HepG2 (cell line): ENCODE data around the gene UCKL1. TPM values are rescaled to one million over a fixed set of nuclear protein-coding genes. Genes with fewer than 3 reads are reported as not detected.

Experiments
- ARID2 ChIP-seq: sonication (generic); formaldehyde crosslinking; IDR thresholded peaks from 2 replicates; pipeline ENCODE4 v1.8.1; 2022; ENCODE audit warnings: mild to moderate bottlenecking, missing genetic modification reagents, borderline replicate concordance
- ATF7-NPFF ChIP-seq: sonication (generic); formaldehyde crosslinking; IDR thresholded peaks from 2 replicates; pipeline ENCODE4 v1.8.1; 2023; ENCODE audit warnings: mild to moderate bottlenecking, low read depth, missing genetic modification reagents, moderate library complexity
- HOXA5 ChIP-seq: sonication (generic); formaldehyde crosslinking; IDR thresholded peaks from 2 replicates; pipeline ENCODE4 v1.4.0; 2020; ENCODE audit warnings: missing genetic modification reagents
- ISX ChIP-seq: sonication (generic); formaldehyde crosslinking; conservative IDR thresholded peaks from 2 replicates; pipeline ENCODE4 v1.5.0; 2020; ENCODE audit warnings: missing genetic modification reagents
- KAT7 ChIP-seq: IDR thresholded peaks from 2 replicates; pipeline ENCODE4 v1.6.1; 2018; ENCODE audit warnings: borderline replicate concordance, missing compliant biosample characterization
- MEIS2 ChIP-seq: sonication (generic); formaldehyde crosslinking; IDR thresholded peaks from 2 replicates; pipeline ENCODE4 v1.9.0; 2021; ENCODE audit warnings: mild to moderate bottlenecking, missing genetic modification reagents
- MTA3 ChIP-seq: sonication (generic); formaldehyde crosslinking; IDR thresholded peaks from 2 replicates; pipeline ENCODE4 v1.4.0; 2020; ENCODE audit warnings: missing genetic modification reagents
- NFATC3 ChIP-seq: sonication (generic); formaldehyde crosslinking; IDR thresholded peaks from 2 replicates; pipeline ENCODE4 v1.5.1; 2020; ENCODE audit warnings: mild to moderate bottlenecking, missing genetic modification reagents
- NR2F2 ChIP-seq: IDR thresholded peaks from 2 replicates; pipeline ENCODE4 v1.6.1; 2012; ENCODE audit warnings: low read depth, inconsistent platforms, borderline replicate concordance
- SMARCC2 ChIP-seq: fragments of 450-650 bp; IDR thresholded peaks from 2 replicates; pipeline ENCODE4 v1.6.1; 2017; ENCODE audit warnings: antibody characterized with exemption, mild to moderate bottlenecking
- polyA plus RNA-seq, 8 experiments: library from polyadenylated mRNA; depleted of rRNA in 3 of 8; stranded (reverse) in 7 of 8; unstranded in 1 of 8; fragments of >200 nt; fragmentation: Illumina TruSeq in 4 of 8; extraction: Trizol in 4 of 8; gene quantifications; 2 replicates each; pipeline versions ENCODE4 v1.2.1 to v1.2.3, GENCODE V29; 2011 to 2016; ENCODE audit warnings: low read depth in 4 of 8, missing spikeins in 1 of 8, mixed read lengths in 1 of 8; ENCODE audit not compliant: insufficient read depth in 1 of 8
- total RNA-seq, 5 experiments: library from RNA; depleted of rRNA; stranded (reverse); fragments of >200 nt; fragmentation: Illumina TruSeq; extraction: Trizol; gene quantifications; 2 replicates each; pipeline ENCODE4 v1.2.3, GENCODE V29; 2016; ENCODE audit warnings: low read depth in 1 of 5
- TF ChIP-seq, protein P1 (sequence below): sonication (generic); formaldehyde crosslinking; IDR thresholded peaks from 2 replicates; pipeline ENCODE4 v1.9.0; 2021; ENCODE audit warnings: missing genetic modification reagents, borderline replicate concordance
- TF ChIP-seq, protein P2 (sequence below): sonication (generic); formaldehyde crosslinking; IDR thresholded peaks from 2 replicates; pipeline ENCODE4 v1.4.0; 2020; ENCODE audit warnings: mild to moderate bottlenecking, missing genetic modification reagents
- TF ChIP-seq, protein P3 (sequence below): sonication (generic); formaldehyde crosslinking; IDR thresholded peaks from 2 replicates; pipeline ENCODE4 v1.9.0; 2021; ENCODE audit warnings: missing genetic modification reagents, borderline replicate concordance
- TF ChIP-seq, protein P4 (sequence below), 2 experiments: fragments of 450-650 bp in 1 of 2; sonication (generic) in 1 of 2; formaldehyde crosslinking in 1 of 2; IDR thresholded peaks; 2 replicates each; pipeline versions ENCODE4 v1.6.1 to v1.8.0; 2016 to 2022; ENCODE audit warnings: antibody characterized with exemption in 1 of 2, mild to moderate bottlenecking in 1 of 2, missing genetic modification reagents in 1 of 2

Gene UCKL1
- total and polyA plus RNA-seq, 2 of the 13 experiments (the other 11 are each of a cell fraction or from before 2014, with no cell fraction given) = 50.2 to 126 TPM

DNA sequence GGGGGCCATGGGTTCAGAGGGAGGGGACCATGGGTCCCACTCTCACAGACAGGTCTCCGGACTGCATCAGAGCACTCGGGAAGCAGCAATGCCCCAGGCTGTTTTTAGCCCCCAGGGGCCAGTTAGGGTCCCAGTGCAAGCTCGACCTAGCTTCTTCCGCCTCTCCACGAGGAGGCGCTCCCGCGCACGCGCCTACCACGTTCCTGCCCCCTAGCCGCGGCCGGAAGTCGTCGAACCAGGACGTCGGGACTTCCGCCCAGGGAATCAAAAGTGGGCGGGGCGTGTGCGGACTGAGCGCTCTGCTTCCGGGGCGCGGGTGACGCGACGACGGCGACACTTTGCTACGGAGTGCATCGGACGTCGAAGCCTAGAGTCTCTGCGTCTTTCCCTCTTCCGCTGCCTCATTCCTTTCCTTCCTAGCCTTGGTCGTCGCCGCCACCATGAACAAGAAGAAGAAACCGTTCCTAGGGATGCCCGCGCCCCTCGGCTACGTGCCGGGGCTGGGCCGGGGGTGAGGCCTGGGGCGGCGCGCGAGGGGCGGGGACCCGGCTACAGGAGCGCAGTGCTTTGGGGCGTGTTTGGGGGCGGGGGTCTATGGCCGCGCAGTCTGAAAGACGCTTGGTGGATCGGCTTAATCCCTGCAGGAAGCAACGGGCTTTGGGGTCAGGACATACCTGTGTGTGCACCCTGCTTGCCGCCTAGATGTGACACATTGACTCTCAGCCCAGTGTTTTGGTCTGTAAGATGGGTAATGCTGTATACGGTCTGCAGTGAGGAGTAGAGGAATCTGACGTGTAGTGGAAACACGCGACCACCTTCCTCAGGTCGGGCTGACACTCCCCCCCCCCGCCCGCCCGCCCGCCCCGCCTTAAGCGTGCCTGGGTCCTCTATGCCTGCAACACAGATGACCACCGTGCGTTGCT, 24.9 kb upstream of the UCKL1 start, which contains the start of gene PRPF6 (continued):
- TF ChIP-seq, protein P1, sequence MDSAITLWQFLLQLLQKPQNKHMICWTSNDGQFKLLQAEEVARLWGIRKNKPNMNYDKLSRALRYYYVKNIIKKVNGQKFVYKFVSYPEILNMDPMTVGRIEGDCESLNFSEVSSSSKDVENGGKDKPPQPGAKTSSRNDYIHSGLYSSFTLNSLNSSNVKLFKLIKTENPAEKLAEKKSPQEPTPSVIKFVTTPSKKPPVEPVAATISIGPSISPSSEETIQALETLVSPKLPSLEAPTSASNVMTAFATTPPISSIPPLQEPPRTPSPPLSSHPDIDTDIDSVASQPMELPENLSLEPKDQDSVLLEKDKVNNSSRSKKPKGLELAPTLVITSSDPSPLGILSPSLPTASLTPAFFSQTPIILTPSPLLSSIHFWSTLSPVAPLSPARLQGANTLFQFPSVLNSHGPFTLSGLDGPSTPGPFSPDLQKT = no peak; the same call in 1 of the 2 replicates
- TF ChIP-seq, protein P2, sequence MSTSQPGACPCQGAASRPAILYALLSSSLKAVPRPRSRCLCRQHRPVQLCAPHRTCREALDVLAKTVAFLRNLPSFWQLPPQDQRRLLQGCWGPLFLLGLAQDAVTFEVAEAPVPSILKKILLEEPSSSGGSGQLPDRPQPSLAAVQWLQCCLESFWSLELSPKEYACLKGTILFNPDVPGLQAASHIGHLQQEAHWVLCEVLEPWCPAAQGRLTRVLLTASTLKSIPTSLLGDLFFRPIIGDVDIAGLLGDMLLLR (CRISPR knock-in tag) = peak; percentile 98
- TF ChIP-seq ISX (CRISPR knock-in tag) (no peak), SMARCC2 (no peak), ARID2 (no peak), HOXA5 (CRISPR knock-in tag) (peak; percentile 97), KAT7 (CRISPR knock-in tag) (peak; percentile 98), ATF7-NPFF (peak; percentile 97), MTA3 (CRISPR knock-in tag) (no peak), MEIS2 (CRISPR knock-in tag) (peak; percentile 91; the same call in 1 of the 2 replicates), NFATC3 (CRISPR knock-in tag) (no peak; the same call in 1 of the 2 replicates), NR2F2 (0 out of 2 replicates have a peak, but pooled peaks have one; percentile 11)
- TF ChIP-seq, protein P3, sequence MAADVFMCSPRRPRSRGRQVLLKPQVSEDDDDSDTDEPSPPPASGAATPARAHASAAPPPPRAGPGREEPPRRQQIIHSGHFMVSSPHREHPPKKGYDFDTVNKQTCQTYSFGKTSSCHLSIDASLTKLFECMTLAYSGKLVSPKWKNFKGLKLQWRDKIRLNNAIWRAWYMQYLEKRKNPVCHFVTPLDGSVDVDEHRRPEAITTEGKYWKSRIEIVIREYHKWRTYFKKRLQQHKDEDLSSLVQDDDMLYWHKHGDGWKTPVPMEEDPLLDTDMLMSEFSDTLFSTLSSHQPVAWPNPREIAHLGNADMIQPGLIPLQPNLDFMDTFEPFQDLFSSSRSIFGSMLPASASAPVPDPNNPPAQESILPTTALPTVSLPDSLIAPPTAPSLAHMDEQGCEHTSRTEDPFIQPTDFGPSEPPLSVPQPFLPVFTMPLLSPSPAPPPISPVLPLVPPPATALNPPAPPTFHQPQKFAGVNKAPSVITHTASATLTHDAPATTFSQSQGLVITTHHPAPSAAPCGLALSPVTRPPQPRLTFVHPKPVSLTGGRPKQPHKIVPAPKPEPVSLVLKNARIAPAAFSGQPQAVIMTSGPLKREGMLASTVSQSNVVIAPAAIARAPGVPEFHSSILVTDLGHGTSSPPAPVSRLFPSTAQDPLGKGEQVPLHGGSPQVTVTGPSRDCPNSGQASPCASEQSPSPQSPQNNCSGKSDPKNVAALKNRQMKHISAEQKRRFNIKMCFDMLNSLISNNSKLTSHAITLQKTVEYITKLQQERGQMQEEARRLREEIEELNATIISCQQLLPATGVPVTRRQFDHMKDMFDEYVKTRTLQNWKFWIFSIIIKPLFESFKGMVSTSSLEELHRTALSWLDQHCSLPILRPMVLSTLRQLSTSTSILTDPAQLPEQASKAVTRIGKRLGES = peak; percentile 85; the same call in 1 of the 2 replicates
- TF ChIP-seq, protein P4, sequence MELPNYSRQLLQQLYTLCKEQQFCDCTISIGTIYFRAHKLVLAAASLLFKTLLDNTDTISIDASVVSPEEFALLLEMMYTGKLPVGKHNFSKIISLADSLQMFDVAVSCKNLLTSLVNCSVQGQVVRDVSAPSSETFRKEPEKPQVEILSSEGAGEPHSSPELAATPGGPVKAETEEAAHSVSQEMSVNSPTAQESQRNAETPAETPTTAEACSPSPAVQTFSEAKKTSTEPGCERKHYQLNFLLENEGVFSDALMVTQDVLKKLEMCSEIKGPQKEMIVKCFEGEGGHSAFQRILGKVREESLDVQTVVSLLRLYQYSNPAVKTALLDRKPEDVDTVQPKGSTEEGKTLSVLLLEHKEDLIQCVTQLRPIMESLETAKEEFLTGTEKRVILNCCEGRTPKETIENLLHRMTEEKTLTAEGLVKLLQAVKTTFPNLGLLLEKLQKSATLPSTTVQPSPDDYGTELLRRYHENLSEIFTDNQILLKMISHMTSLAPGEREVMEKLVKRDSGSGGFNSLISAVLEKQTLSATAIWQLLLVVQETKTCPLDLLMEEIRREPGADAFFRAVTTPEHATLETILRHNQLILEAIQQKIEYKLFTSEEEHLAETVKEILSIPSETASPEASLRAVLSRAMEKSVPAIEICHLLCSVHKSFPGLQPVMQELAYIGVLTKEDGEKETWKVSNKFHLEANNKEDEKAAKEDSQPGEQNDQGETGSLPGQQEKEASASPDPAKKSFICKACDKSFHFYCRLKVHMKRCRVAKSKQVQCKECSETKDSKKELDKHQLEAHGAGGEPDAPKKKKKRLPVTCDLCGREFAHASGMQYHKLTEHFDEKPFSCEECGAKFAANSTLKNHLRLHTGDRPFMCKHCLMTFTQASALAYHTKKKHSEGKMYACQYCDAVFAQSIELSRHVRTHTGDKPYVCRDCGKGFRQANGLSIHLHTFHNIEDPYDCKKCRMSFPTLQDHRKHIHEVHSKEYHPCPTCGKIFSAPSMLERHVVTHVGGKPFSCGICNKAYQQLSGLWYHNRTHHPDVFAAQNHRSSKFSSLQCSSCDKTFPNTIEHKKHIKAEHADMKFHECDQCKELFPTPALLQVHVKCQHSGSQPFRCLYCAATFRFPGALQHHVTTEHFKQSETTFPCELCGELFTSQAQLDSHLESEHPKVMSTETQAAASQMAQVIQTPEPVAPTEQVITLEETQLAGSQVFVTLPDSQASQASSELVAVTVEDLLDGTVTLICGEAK (IDR thresholded peaks at IDR 0.05) = peak; percentile 97
- TF ChIP-seq, protein P4 (CRISPR knock-in tag; IDR thresholded peaks at IDR 0.05) = peak; percentile 83
